ACC112 (cell line): ENCODE data around the gene ANKRD44.

Source experiments
- H2AFZ ChIP-seq: fragments of 200-600 bp; sonication (generic); one replicate; pipeline ENCODE4 v1.6.0; 2017; ENCODE audit warnings: antibody characterized with exemption, low read length; ENCODE audit not compliant: unreplicated experiment
- H3K27ac ChIP-seq: fragments of 200-600 bp; sonication (generic); 2 replicates; pipeline ENCODE4 v1.5.1; 2014; ENCODE audit warnings: low read depth, mild to moderate bottlenecking, antibody characterized with exemption, low read length, moderate library complexity
- H3K27me3 ChIP-seq: fragments of 200-600 bp; sonication (generic); 2 replicates; pipeline ENCODE4 v1.6.1; 2014; ENCODE audit warnings: mild to moderate bottlenecking, antibody characterized with exemption, low read length, moderate library complexity, mixed read lengths; ENCODE audit not compliant: insufficient read depth
- H3K36me3 ChIP-seq: fragments of 200-600 bp; sonication (generic); 2 replicates; pipeline ENCODE4 v1.6.1; 2016; ENCODE audit warnings: mild to moderate bottlenecking, antibody characterized with exemption, low read length, moderate library complexity, mixed read lengths; ENCODE audit not compliant: insufficient read depth
- H3K4me1 ChIP-seq: fragments of 200-600 bp; sonication (generic); one replicate; pipeline ENCODE4 v1.6.1; 2016; ENCODE audit warnings: low read length, mixed read lengths; ENCODE audit not compliant: insufficient read depth, unreplicated experiment, control insufficient read depth
- H3K4me3 ChIP-seq: fragments of 200-600 bp; sonication (generic); 2 replicates; pipeline ENCODE4 v1.5.1; 2014; ENCODE audit warnings: mild to moderate bottlenecking, low read depth, low read length
- H3K79me2 ChIP-seq: fragments of 200-600 bp; sonication (generic); one replicate; pipeline ENCODE4 v1.6.0; 2016; ENCODE audit warnings: low read length; ENCODE audit not compliant: control insufficient read depth, unreplicated experiment, insufficient read depth

The ANKRD44 gene

DNA sequence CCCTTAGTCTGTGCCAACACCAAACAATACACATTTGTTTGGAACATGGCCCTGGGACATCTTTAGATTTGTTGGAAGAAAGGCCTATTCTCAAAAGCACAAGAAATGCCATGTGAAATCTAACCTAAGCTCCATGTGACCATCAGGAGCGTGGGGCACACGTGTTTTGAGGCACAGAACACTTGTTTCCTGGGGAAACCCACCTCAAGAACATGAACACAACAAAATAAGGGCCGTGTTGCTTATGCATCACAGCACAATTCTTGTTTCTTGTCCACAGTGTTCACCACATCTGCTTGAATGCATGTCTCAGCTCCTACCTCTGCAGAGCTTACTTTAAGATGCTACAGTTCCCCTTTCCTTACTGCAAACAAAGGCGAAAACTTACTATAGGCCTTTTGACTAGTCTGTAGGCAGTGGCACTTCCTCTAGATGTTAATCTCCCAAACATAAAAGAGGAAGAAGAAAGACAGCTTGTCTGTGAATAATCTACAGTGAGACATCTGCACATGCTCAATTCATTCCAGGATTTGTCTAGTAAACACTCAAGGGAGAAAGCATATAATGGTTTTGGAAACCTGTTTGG, 165.0 kb downstream of the ANKRD44 start:
- H3K79me2 ChIP-seq: no peaks in the 10 kb centered on the region

DNA sequence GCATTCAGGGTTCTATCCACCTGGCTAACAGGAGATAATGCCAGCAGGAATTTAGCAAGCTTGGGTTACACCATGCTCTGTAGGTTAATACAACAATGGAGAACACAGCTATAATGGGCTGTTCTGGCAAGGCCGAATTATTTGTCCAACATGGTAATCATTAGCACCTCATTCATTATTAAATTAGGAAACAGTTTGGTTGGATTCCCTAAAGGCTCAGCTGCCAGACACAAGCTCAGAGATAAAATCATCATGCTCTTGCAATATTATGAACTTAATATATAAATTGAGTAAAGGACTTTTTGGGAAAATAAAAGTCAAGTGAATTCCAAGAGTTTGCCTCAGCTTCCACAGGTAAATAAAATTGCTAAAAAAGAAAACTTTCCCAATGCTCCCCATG, 166.4 kb downstream of the ANKRD44 start:
- H3K4me3 ChIP-seq: no peak overlapping the region
- no peaks in the 10 kb centered on the region for H3K36me3 ChIP-seq
- no peak overlapping the region for H2AFZ ChIP-seq
- no peak overlapping the region for H3K27ac ChIP-seq
- peaks cover under 1% of the 10 kb centered on the region for H3K4me1 ChIP-seq
- H3K27me3 ChIP-seq: no peaks in the 10 kb centered on the region
- no peaks in the 10 kb centered on the region for H3K79me2 ChIP-seq

More for the DNA sequence above, 165.0 kb downstream of the ANKRD44 start:
- Histone ChIP-seq H3K36me3 (no peaks in the 10 kb centered on the region), H2AFZ (no peak overlapping the region), H3K27ac (no peak overlapping the region), H3K4me3 (no peak overlapping the region), H3K27me3 (no peaks in the 10 kb centered on the region), H3K4me1 (no peaks in the 10 kb centered on the region)

DNA sequence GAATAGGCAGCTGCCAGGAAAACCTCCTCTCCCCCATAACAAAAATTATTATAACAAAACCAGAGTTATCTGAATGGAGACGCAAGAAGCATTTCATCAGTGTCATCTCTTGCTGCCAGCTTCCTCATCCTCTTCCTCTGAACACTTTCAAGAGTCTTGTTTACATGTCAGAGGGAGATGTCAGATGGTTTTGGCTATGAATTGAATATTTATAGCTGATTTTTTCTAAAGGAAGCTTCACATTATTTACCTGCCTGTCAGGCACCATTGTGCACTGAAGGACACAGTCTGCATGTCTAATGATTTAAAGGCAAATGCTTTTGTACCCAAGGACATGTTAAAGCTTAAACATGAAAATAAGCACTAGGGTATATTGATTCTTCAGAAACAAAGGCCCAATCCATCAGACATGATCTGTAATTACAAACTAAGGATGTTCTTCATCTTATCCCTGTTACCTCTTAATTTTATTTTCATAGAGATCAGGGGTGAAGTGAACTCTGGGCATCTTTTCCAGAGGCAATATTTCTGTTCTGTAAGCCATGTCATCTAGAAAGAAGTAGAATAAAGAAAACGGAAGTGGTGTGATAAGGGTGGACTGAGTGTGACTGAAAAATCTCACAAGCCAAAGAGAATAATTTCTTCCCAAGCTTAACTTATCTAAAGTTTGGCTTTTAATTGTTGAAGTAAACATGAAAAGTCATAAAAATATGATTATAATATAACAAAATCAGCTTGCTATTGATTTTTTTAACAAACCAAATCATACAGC, 168.7 kb downstream of the ANKRD44 start:
- peaks cover 23% of the 10 kb centered on the region for H3K4me1 ChIP-seq
- no peak overlapping the region for H2AFZ ChIP-seq
- H3K27ac ChIP-seq: no peak overlapping the region
- no peaks in the 10 kb centered on the region for H3K79me2 ChIP-seq
- H3K27me3 ChIP-seq: no peaks in the 10 kb centered on the region
- H3K4me3 ChIP-seq: no peak overlapping the region
- no peaks in the 10 kb centered on the region for H3K36me3 ChIP-seq

DNA sequence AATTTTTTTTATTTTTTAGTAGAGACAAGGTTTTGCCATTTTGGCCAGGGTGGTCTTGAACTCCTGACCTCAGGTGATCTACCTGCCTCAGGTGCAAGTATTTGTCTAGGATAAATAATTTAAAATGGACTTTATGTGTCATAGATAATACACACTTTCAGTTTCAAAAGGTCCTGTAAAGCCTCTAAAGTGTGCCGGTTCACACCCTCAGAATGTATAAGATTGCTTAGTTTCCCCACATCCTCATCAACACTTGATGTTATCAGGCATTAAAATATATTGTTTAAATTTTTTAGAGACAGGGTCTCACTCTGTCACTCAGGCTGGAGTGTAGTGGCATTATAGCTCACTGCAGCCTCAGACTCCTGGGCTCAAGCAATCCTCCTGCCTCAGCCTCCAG, 170.5 kb downstream of the ANKRD44 start:
- no peaks in the 10 kb centered on the region for H3K27me3 ChIP-seq
- H3K36me3 ChIP-seq: no peaks in the 10 kb centered on the region
- H3K79me2 ChIP-seq: no peaks in the 10 kb centered on the region
- no peak overlapping the region for H3K4me3 ChIP-seq
- peaks cover 30% of the 10 kb centered on the region for H3K4me1 ChIP-seq
- H2AFZ ChIP-seq: no peak overlapping the region
- no peak overlapping the region for H3K27ac ChIP-seq

- no peak overlapping the region for H2AFZ ChIP-seq
- peak overlapping the region; percentile 75 for H3K27ac ChIP-seq
- peaks cover 30% of the 10 kb centered on the region for H3K4me1 ChIP-seq
- no peaks in the 10 kb centered on the region for H3K36me3 ChIP-seq
- no peaks in the 10 kb centered on the region for H3K79me2 ChIP-seq
- H3K27me3 ChIP-seq: no peaks in the 10 kb centered on the region
- no peak overlapping the region for H3K4me3 ChIP-seq
These were observed 172.1 kb downstream of the ANKRD44 start for GRCh38 chr2:197138506-197138905.

GRCh38 chr2:197137826-197138477, 172.6 kb downstream of the ANKRD44 start:
- Histone ChIP-seq H3K4me1 (peaks cover 30% of the 10 kb centered on the region), H3K27ac (peak overlapping the region; percentile 75), H3K27me3 (no peaks in the 10 kb centered on the region)

GRCh38 chr2:197137231-197137630, 173.3 kb downstream of the ANKRD44 start:
- no peaks in the 10 kb centered on the region for H3K79me2 ChIP-seq
- H3K27ac ChIP-seq: peak overlapping the region; percentile 75
- H2AFZ ChIP-seq: peak overlapping the region; percentile 85
- no peaks in the 10 kb centered on the region for H3K27me3 ChIP-seq
- H3K4me3 ChIP-seq: peak overlapping the region; percentile 24; the same call in 1 of the 2 replicates
- H3K36me3 ChIP-seq: no peaks in the 10 kb centered on the region
- peaks cover 30% of the 10 kb centered on the region for H3K4me1 ChIP-seq

More at GRCh38 chr2:197137826-197138477, 172.6 kb downstream of the ANKRD44 start:
- H2AFZ ChIP-seq: no peak overlapping the region
- peak overlapping the region; percentile 24; the same call in 1 of the 2 replicates for H3K4me3 ChIP-seq
- H3K36me3 ChIP-seq: no peaks in the 10 kb centered on the region
- H3K79me2 ChIP-seq: no peaks in the 10 kb centered on the region

GRCh38 chr2:197136452-197136851, 174.1 kb downstream of the ANKRD44 start:
- Histone ChIP-seq H3K27ac (peak overlapping the region; percentile 75; the same call in 1 of the 2 replicates), H3K4me3 (no peak overlapping the region), H3K27me3 (no peaks in the 10 kb centered on the region), H3K4me1 (peaks cover 30% of the 10 kb centered on the region), H2AFZ (peak overlapping the region; percentile 85), H3K79me2 (no peaks in the 10 kb centered on the region), H3K36me3 (no peaks in the 10 kb centered on the region)

GRCh38 chr2:197135806-197136205, 174.8 kb downstream of the ANKRD44 start:
- H3K79me2 ChIP-seq: no peaks in the 10 kb centered on the region
- no peak overlapping the region for H2AFZ ChIP-seq
- no peak overlapping the region for H3K27ac ChIP-seq
- H3K36me3 ChIP-seq: no peaks in the 10 kb centered on the region
- H3K4me1 ChIP-seq: peaks cover 30% of the 10 kb centered on the region
- H3K4me3 ChIP-seq: no peak overlapping the region
- H3K27me3 ChIP-seq: no peaks in the 10 kb centered on the region

DNA sequence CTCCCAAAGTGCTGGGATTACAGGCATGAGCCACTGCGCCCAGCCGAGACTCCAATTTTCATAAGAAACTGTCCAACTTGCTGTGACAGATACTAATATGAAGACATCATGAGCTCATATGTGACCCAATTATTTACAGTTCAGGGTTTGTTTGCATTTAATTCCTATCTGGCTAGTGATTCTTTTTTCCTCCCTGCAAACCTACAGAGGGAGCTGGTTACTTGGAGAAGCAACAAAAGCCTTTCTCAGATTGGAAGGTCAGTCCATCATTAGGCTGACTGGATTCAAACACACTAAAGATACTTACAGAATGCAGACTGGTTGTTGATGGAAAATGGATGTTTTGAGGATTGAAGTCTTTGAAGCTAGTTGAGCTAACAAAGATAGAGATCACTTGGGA, 176.4 kb downstream of the ANKRD44 start:
- no peak overlapping the region for H2AFZ ChIP-seq
- no peaks in the 10 kb centered on the region for H3K27me3 ChIP-seq
- H3K4me1 ChIP-seq: peaks cover 30% of the 10 kb centered on the region
- H3K4me3 ChIP-seq: no peak overlapping the region
- H3K79me2 ChIP-seq: no peaks in the 10 kb centered on the region
- no peaks in the 10 kb centered on the region for H3K36me3 ChIP-seq
- no peak overlapping the region for H3K27ac ChIP-seq

GRCh38 chr2:197131558-197131855, 179.1 kb downstream of the ANKRD44 start:
- H3K4me1 ChIP-seq: peaks cover 3% of the 10 kb centered on the region
- no peak overlapping the region for H3K4me3 ChIP-seq
- no peak overlapping the region for H3K27ac ChIP-seq
- no peaks in the 10 kb centered on the region for H3K27me3 ChIP-seq
- H3K36me3 ChIP-seq: no peaks in the 10 kb centered on the region
- H2AFZ ChIP-seq: no peak overlapping the region
- no peaks in the 10 kb centered on the region for H3K79me2 ChIP-seq
